DMS79 treated with DMSO at 0.1 percent for 48 hours (cell line): ENCODE data around the gene RAB9B.
"Not testable (repeated sequence)": the region's sequence is repeated elsewhere in the genome, so short reads cannot be mapped to it uniquely, and the experiment has no call there.

Experiments used
- DNase-seq: peaks from one replicate; lab custom pipeline; 2025; lab: John Stamatoyannopoulos, UW

Gene RAB9B

DNA sequence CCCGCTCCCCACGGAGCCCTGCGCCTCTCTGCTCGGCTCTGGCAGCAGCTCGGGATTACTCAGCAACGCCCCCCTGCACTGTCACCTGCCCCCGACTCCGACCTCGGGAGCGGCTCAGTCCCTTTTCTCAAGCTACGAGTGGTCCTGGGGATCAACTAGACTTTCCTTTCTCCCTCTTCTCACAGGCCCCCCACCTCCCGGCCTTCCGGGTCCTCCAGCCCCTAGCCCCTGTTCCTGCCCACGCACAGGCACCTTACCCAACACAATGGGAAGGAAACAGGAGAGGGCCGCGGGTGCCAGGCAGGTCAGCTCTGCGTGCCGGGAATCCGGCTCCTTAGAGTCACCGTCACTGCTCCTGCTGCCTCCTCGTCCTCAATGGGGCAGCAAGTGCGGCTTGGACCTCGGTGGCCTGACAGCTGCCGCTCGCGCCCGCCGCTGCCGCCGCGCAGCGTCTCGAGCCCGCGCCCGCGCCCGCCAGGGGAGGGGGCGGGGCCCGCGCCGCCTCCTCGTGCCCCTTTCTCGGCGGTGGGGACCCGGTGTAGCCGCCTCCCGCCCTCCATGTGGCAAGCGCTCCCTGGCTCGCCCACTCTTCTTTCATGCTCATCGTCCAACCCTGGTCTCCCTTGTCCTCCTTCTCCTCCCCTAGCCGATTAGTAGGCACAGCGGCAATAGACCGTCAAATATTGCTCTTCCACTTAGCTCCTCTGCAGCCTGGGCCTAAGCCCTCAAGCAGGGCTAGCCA lies at the start of gene RAB9B:
Gene RAB9B, minus strand, starts transcription at position 455 of the 742 bp plus-strand sequence. CDS start 6,473 bp downstream, outside the sequence.
- DNase-seq = peak; percentile 5

DNA sequence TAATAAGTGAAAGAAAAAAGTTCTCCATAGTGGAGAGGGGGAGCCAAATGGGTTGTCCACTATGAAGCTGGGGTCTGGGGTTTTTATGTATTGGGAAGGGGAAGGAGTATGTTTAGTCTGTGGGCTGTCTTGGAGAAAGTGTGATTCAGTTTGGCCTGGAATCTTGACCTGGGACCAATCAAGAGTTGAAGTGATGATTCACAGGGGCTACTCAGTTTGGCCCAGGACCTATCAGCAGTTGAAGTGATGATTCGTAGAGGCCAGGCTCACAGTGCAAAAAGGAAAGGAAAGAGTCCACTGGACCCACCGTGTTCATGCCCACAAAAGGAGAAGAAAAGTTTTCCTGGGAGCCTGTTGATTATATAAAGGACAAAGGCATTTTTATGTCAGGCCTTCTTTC lies 47.3 kb upstream of the RAB9B start:
- no peak for DNase-seq

DNA sequence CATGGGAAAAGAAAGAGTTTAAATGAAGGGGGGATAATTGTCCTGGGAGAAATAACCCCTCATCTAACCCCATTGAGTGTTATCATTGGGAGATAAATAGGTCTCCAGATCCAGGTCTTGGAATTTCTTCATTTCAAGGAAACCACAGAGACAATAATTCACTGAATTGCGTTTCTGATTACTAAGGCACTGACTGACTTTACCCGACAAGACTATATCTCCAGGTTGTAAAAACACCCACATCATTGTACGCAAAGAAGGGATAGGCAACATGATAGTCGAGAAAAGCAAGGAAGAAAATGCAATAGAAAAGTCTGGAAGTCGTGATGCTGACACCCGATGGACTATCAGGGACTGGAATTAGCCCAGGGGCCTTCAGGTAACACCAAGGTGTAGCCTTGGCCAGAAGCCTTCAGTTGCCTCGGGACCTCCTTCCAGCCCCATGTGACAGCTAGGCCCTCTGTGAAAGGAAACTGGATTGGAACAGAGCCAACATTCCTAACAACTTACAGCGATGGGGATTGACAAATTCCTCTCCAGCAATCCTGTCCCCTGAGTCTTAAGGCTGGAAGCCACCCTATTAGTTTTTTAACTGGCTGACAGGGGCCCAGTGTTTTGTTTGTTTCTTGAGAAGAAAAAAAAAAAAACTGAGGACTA lies 46.5 kb upstream of the RAB9B start:
- DNase-seq = no peak

DNA sequence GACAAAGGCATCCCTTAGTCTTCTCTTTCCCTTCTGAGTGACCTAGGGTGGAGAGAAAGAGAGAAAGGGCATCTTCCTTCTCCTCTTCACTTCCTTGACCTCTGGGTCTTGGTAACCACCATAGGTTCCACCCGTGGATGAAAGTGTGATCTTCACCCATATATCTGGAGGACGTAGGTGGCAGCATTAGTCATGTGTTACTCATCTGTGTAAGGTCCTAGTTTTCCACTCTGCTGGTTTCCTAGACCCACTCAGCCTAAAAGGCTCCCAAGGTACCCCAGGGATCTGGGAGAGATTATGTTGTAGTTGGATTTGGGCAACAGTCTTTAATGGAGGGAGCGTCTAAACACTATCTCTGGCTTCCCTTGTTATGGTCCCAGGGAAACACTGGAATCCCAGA lies 45.5 kb upstream of the RAB9B start:
- no peak for DNase-seq

GRCh38 chrX:103864886-103865534 lies 33.0 kb upstream of the RAB9B start:
- no peak for DNase-seq

- DNase-seq = no peak
These were observed 32.1 kb upstream of the RAB9B start for GRCh38 chrX:103864149-103864548.

GRCh38 chrX:103861200-103861599 lies 29.1 kb upstream of the RAB9B start:
- DNase-seq = no peak

DNA sequence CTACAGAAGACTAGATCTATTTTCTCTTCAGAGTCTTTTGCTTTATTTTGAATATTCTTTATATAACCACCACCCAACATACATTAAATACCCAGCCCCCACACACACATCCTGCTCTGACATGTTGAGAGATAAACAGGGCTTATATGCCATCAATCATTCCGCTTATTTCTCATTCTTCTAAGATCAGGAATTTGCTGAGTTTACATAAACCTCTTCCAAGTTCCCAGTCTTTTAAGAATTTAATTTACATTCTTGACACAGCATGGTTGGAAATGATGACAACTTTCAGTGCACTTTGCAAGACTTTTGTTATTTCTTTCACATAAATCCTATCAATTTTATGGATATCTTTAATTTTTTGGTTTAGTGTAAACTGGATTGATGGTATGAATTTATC lies 17.5 kb upstream of the RAB9B start:
- no peak for DNase-seq

DNA sequence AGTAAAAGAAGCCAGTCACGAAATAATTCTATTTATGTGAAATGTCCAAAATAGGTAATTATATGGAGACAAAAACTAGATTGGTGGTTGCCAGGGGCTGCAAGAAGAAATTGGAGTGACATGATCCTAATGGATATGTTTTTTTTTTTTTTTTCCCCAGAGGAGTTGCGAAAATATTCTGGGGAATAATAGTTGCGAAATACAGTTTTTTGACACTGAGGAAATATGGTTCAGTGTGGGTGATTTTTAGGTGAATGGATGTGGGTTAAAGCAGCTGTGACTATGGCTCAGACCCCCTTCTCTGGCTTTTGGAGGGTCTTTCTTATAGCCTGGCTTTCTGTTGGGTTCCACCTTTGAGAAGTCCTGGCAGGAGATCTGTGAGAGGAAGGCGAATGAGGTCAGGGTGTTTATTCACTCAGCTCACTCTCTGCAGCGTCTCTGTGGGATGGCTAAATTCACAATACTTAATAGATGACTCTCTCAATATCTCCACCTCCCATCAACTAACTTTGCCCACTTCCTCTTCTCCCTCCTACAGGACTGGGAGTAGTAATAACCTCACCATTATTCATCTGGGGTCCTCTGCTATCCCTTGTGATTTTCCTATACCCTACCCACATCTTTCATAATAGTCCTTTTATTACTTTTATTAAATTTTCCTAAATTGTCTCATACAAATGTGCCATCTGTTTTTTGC lies 15.3 kb upstream of the RAB9B start:
- no peak for DNase-seq

DNA sequence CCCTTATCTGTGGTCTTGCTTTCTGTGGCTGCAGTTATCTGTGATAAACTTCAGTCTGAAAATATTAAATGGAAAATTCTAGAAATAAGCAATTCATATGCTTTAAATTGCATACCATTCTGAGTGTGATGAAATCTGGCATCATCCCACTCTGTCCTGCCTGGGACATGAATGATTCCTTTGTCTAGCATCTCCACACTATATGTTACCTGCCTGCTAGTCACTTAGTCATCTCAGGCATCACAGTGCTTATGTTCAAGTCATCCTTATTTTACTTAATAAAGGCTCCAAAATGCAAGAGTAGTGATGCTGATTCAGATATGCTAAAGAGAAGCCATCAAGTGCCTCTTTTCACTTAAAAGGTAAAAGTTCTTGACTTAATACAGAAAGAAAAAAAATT lies 14.3 kb upstream of the RAB9B start:
- DNase-seq = no peak

- DNase-seq = peak; percentile 2
These were observed 13.2 kb upstream of the RAB9B start for GRCh38 chrX:103845165-103845653.

GRCh38 chrX:103839404-103839803 lies 7.3 kb upstream of the RAB9B start:
- DNase-seq = no peak

GRCh38 chrX:103831342-103831802 lies 685 bp downstream of the RAB9B start:
- DNase-seq = peak; percentile 36

- peak; percentile 3 for DNase-seq
These were observed 1.2 kb downstream of the RAB9B start for GRCh38 chrX:103830848-103831247.

DNA sequence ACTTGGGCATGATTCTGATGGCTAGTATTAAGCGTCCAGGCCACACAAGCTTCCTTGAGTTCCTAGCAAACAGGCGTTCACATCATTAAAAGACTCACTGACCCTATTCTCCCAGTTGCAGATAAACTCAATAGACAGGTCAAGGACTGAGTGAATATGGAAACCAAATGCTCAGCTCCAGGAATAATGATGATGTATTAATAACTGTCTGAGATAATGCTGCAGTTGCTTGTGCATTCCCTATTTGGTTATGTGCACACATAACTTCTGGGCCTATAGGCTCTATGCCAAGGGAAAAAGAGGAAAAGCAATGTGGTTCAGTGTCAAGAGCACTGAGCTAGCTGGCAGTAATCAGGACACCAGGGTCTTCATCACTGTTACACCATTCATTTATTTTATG lies 3.5 kb downstream of the RAB9B start:
- no peak for DNase-seq

- DNase-seq = no peak
These were observed 6.2 kb downstream of the RAB9B start for GRCh38 chrX:103825881-103826280.

GRCh38 chrX:103823591-103823990 lies 8.5 kb downstream of the RAB9B start:
- no peak for DNase-seq

GRCh38 chrX:103820802-103821201 lies 11.3 kb downstream of the RAB9B start:
- not testable (repeated sequence) for DNase-seq

DNA sequence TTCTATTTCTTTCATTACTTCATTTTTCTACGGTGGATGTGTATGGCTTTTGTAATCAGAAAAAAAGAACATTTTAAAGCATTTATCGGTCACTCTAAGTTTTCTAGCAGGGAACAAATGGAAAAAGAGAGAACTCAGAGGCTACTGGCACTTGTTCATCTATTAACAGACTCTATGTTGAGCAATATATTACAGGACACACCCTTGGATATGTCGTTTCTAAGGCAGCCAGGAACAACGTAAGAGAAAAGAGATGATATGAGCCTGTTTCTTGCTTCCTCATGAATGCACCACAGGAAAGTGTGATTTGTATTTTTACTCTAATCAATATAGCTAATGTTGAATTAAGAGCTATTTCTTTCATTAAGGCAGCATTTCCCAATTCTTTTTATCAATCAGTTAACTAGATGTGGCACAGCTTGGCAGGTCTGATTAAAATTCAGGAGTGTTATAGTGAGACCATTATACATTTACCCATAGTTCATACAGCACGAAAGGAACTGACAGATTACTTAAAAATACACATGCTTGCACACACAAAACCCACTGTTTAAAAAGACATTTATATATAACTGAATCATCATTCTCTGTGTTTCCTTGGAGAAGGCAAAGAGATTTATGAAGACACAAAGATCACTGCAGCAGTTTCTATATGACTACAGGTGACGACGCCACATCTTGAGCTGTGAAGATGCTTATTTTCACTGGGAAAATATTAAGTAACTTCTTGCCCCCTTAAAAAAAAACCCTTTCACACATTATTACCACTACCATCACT lies 13.0 kb downstream of the RAB9B start:
- no peak for DNase-seq

GRCh38 chrX:103817502-103817901 lies 14.6 kb downstream of the RAB9B start:
- peak; percentile 27 for DNase-seq

DNA sequence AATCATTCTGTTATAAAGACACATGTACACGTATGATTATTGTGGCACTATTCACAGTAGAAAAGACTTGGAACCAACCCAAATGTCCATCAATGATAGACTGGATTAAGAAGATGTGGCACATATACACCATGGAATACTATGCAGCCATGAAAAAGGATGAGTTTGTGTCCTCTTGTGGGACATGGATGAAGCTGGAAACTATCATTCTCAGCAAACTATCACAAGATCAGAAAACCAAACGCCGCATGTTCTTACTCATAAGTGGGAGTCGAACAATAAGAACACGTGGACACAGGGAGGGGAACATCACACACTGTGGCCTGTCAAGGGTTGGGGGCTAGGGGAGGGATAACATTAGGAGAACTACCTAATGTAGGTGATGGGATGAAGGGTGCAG lies 15.0 kb downstream of the RAB9B start:
- DNase-seq = not testable (repeated sequence)
